GM12801 (cell line): ENCODE data around the gene NRTN.

Experiments used
- CTCF ChIP-seq: IDR thresholded peaks from one replicate; pipeline ENCODE4 v1.5.1; 2011; ENCODE audit warnings: control low read depth; ENCODE audit not compliant: insufficient read length; ENCODE audit errors: extremely low read depth

The NRTN gene

GRCh38 chr19:5850189-5850588 lies 45.3 kb downstream of the NRTN start:
- no peak for TF ChIP-seq CTCF

GRCh38 chr19:5850743-5851293 lies 46.0 kb downstream of the NRTN start:
- TF ChIP-seq CTCF, result no peak

GRCh38 chr19:5851302-5851701 lies 46.4 kb downstream of the NRTN start, which contains the start of gene FUT3:
TSS of gene FUT3 (minus strand) at chr19:5851449.
- TF ChIP-seq CTCF, result no peak

- TF ChIP-seq CTCF, result no peak
Measured at GRCh38 chr19:5857203-5858081, 52.6 kb downstream of the NRTN start.

GRCh38 chr19:5863030-5863665 lies 58.3 kb downstream of the NRTN start:
- no peak for TF ChIP-seq CTCF

GRCh38 chr19:5864013-5864720 lies 59.3 kb downstream of the NRTN start:
- no peak for TF ChIP-seq CTCF
